Measurements from ENCODE around the gene GAS2.

GAS2 gene

DNA sequence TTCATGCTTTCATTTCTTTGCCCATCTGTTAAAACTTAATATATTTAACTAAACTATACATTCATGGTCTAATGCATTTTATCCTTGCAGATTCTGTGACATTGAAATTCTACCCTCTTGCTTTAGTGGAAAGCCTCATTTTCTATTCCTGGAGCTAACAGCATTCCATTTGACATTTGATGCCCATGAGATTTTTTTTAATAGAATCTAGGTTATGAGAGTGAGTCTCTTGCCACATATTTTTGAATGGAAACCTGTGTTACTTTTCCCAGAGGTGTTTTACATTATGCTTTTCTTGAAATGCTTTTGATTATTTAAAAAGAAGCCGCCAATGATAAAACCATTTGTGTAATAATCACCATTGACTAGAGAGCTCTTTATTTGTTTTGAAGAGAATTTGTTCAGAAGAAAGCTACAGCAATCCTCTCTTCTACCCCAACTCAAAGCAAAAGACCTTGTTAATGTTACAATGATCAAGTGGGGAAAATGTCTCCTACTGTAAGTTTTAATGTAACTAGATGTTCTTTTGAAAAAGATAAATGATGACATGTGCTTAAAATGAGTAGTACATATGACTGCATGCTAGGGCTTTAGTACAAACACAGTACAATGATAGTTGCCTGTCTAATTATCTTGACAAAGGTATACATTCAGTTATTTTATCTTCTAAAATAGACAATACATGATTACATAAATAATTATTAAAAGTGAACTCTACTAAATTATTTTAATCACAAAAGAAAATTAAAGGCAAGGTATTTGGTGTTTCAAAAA, 67.3 kb downstream of the GAS2 start:
- Histone ChIP-seq H3K27ac (replicated peaks; ENCODE audit: low read length) (no peak overlapping the region), H3K36me3 (replicated peaks in 1 of 2; ENCODE audit: control insufficient read depth in 2 of 2, insufficient read depth in 2 of 2, low read length in 2 of 2) (no peaks in the 10 kb centered on the region)

GRCh38 chr11:22734628-22735345, 68.4 kb downstream of the GAS2 start:
- no peak overlapping the region for H2BK5ac ChIP-seq (ENCODE audit: low read length)
- H3K9me3 ChIP-seq (replicated peaks in 1 of 2; ENCODE audit: control insufficient read depth in 2 of 2, insufficient read depth in 1 of 2, low read depth in 1 of 2, low read length in 2 of 2), result no peaks in the 10 kb centered on the region
- H3K18ac ChIP-seq (ENCODE audit: low read length), result no peak overlapping the region
- H3K4me1 ChIP-seq (ENCODE audit: control insufficient read depth in 2 of 2, insufficient read depth in 1 of 2, low read depth in 1 of 2, low read length in 2 of 2), result no peaks in the 10 kb centered on the region
- no peak overlapping the region for H3K4me2 ChIP-seq (ENCODE audit: insufficient read depth, low read length, poor library complexity, severe bottlenecking)
- no peak overlapping the region for H3K4me3 ChIP-seq (ENCODE audit: low read length in 2 of 2)
- H3K27ac ChIP-seq (replicated peaks; ENCODE audit: low read length), result no peak overlapping the region
- H2BK15ac ChIP-seq (ENCODE audit: low read length), result no peak overlapping the region
- H2AFZ ChIP-seq (ENCODE audit: low read length), result no peak overlapping the region
- WGBS, 2 donors (ENCODE audit: extremely low coverage in 2 of 2, insufficient read length in 2 of 2, insufficient replicate concordance in 1 of 2), result no CpG with 5 or more reads among the region's 2 CpGs
- no peak overlapping the region for H2AK5ac ChIP-seq (ENCODE audit: low read depth, low read length)
- H3K14ac ChIP-seq (ENCODE audit: low read length), result no peak overlapping the region
- no peak overlapping the region for H2BK120ac ChIP-seq (ENCODE audit: low read depth, low read length)
- H3K4ac ChIP-seq (ENCODE audit: low read length), result no peak overlapping the region
- H3K79me1 ChIP-seq (ENCODE audit: low read depth, low read length), result no peaks in the 10 kb centered on the region
- H3K36me3 ChIP-seq (replicated peaks in 1 of 2; ENCODE audit: control insufficient read depth in 2 of 2, insufficient read depth in 2 of 2, low read length in 2 of 2), result no peaks in the 10 kb centered on the region
- no peak overlapping the region for H3K9ac ChIP-seq (ENCODE audit: low read depth, low read length, poor library complexity)
- H4K8ac ChIP-seq (ENCODE audit: low read depth, low read length), result no peak overlapping the region
- no peak for DNase-seq (ENCODE audit: low spot score)
- no peak overlapping the region for H3K23ac ChIP-seq (ENCODE audit: low read depth, low read length, poor library complexity)
- no peak overlapping the region for H2BK12ac ChIP-seq (ENCODE audit: low read length)
- no peak overlapping the region for H4K91ac ChIP-seq (ENCODE audit: low read depth, low read length, poor library complexity)
- H3K27me3 ChIP-seq (ENCODE audit: control insufficient read depth in 3 of 3, insufficient read depth in 3 of 3, low read depth in 1 of 3, low read length in 3 of 3), result no peaks in the 10 kb centered on the region

More for the DNA sequence above, 67.3 kb downstream of the GAS2 start:
- Histone ChIP-seq H3K4me3 (ENCODE audit: low read length in 2 of 2) (no peak overlapping the region), H3K79me1 (ENCODE audit: low read depth, low read length) (no peaks in the 10 kb centered on the region), H3K4me1 (ENCODE audit: control insufficient read depth in 2 of 2, insufficient read depth in 1 of 2, low read depth in 1 of 2, low read length in 2 of 2) (peaks cover 0 to 8% of the 10 kb centered on the region in 2 donors), H4K91ac (ENCODE audit: low read depth, low read length, poor library complexity) (no peak overlapping the region), H3K4ac (ENCODE audit: low read length) (no peak overlapping the region), H2AK5ac (ENCODE audit: low read depth, low read length) (no peak overlapping the region), H2BK15ac (ENCODE audit: low read length) (no peak overlapping the region), H2BK5ac (ENCODE audit: low read length) (no peak overlapping the region), H3K18ac (ENCODE audit: low read length) (no peak overlapping the region), H2BK120ac (ENCODE audit: low read depth, low read length) (no peak overlapping the region), H3K9ac (ENCODE audit: low read depth, low read length, poor library complexity) (no peak overlapping the region), H3K27me3 (ENCODE audit: control insufficient read depth in 3 of 3, insufficient read depth in 3 of 3, low read depth in 1 of 3, low read length in 3 of 3) (no peaks in the 10 kb centered on the region), H3K4me2 (ENCODE audit: insufficient read depth, low read length, poor library complexity, severe bottlenecking) (no peak overlapping the region), H3K23ac (ENCODE audit: low read depth, low read length, poor library complexity) (no peak overlapping the region), H3K14ac (ENCODE audit: low read length) (no peak overlapping the region), H2BK12ac (ENCODE audit: low read length) (no peak overlapping the region), H2AFZ (ENCODE audit: low read length) (no peak overlapping the region), H4K8ac (ENCODE audit: low read depth, low read length) (no peak overlapping the region), H3K9me3 (replicated peaks in 1 of 2; ENCODE audit: control insufficient read depth in 2 of 2, insufficient read depth in 1 of 2, low read depth in 1 of 2, low read length in 2 of 2) (no peaks in the 10 kb centered on the region)
- DNase-seq (ENCODE audit: low spot score), result no peak
- WGBS, 2 donors (ENCODE audit: extremely low coverage in 2 of 2, insufficient read length in 2 of 2, insufficient replicate concordance in 1 of 2), result no CpG with 5 or more reads among the region's 1 CpG

GRCh38 chr11:22742157-22742613, 75.8 kb downstream of the GAS2 start:
- H4K8ac ChIP-seq (ENCODE audit: low read depth, low read length), result no peak overlapping the region
- no peak overlapping the region for H3K23ac ChIP-seq (ENCODE audit: low read depth, low read length, poor library complexity)
- H3K27me3 ChIP-seq (ENCODE audit: control insufficient read depth in 3 of 3, insufficient read depth in 3 of 3, low read depth in 1 of 3, low read length in 3 of 3), result no peaks in the 10 kb centered on the region
- no peak overlapping the region for H3K4ac ChIP-seq (ENCODE audit: low read length)
- no CpG with 5 or more reads among the region's 2 CpGs for WGBS, 2 donors (ENCODE audit: extremely low coverage in 2 of 2, insufficient read length in 2 of 2, insufficient replicate concordance in 1 of 2)
- no peaks in the 10 kb centered on the region for H3K4me1 ChIP-seq (ENCODE audit: control insufficient read depth in 2 of 2, insufficient read depth in 1 of 2, low read depth in 1 of 2, low read length in 2 of 2)
- no peak overlapping the region for H3K4me2 ChIP-seq (ENCODE audit: insufficient read depth, low read length, poor library complexity, severe bottlenecking)
- no peak overlapping the region for H2BK5ac ChIP-seq (ENCODE audit: low read length)
- no peak overlapping the region for H3K4me3 ChIP-seq (ENCODE audit: low read length in 2 of 2)
- no peak overlapping the region for H2BK15ac ChIP-seq (ENCODE audit: low read length)
- H4K91ac ChIP-seq (ENCODE audit: low read depth, low read length, poor library complexity), result no peak overlapping the region
- H2BK120ac ChIP-seq (ENCODE audit: low read depth, low read length), result no peak overlapping the region
- no peak overlapping the region for H3K14ac ChIP-seq (ENCODE audit: low read length)
- H3K27ac ChIP-seq (replicated peaks; ENCODE audit: low read length), result no peak overlapping the region
- H2AFZ ChIP-seq (ENCODE audit: low read length), result peak overlapping the region; percentile 36
- no peak overlapping the region for H2BK12ac ChIP-seq (ENCODE audit: low read length)
- H3K18ac ChIP-seq (ENCODE audit: low read length), result no peak overlapping the region
- no peaks in the 10 kb centered on the region for H3K9me3 ChIP-seq (replicated peaks in 1 of 2; ENCODE audit: control insufficient read depth in 2 of 2, insufficient read depth in 1 of 2, low read depth in 1 of 2, low read length in 2 of 2)
- DNase-seq (ENCODE audit: low spot score), result no peak
- H3K79me1 ChIP-seq (ENCODE audit: low read depth, low read length), result no peaks in the 10 kb centered on the region
- H3K9ac ChIP-seq (ENCODE audit: low read depth, low read length, poor library complexity), result no peak overlapping the region
- H2AK5ac ChIP-seq (ENCODE audit: low read depth, low read length), result no peak overlapping the region
- H3K36me3 ChIP-seq (replicated peaks in 1 of 2; ENCODE audit: control insufficient read depth in 2 of 2, insufficient read depth in 2 of 2, low read length in 2 of 2), result no peaks in the 10 kb centered on the region

DNA sequence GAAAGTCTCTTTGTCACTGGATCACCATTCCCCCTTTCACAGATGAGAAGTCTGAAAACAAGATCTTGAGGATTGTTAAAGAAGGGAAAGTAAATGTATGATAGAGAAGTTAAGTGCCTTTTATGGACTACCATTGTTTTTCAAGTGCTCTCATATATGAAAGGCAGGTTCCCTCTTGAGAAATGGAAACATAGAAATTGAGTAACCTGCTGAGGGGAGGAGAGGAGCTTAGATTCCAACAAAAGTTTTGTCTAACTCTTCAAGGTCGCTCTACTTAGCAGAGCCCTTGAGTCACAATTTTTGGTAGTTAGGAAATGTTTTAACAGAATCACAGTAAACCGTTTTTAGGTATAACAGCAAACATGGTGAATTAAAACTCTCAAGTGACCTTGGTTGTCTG, 83.1 kb downstream of the GAS2 start:
- Histone ChIP-seq H3K27ac (replicated peaks; ENCODE audit: low read length) (no peak overlapping the region), H4K8ac (ENCODE audit: low read depth, low read length) (no peak overlapping the region), H2BK15ac (ENCODE audit: low read length) (no peak overlapping the region), H3K4me1 (ENCODE audit: control insufficient read depth in 2 of 2, insufficient read depth in 1 of 2, low read depth in 1 of 2, low read length in 2 of 2) (peaks cover 0 to 1% of the 10 kb centered on the region in 2 donors), H3K79me1 (ENCODE audit: low read depth, low read length) (no peaks in the 10 kb centered on the region), H3K9me3 (replicated peaks in 1 of 2; ENCODE audit: control insufficient read depth in 2 of 2, insufficient read depth in 1 of 2, low read depth in 1 of 2, low read length in 2 of 2) (no peaks in the 10 kb centered on the region), H3K23ac (ENCODE audit: low read depth, low read length, poor library complexity) (no peak overlapping the region), H2BK120ac (ENCODE audit: low read depth, low read length) (no peak overlapping the region), H3K4me3 (ENCODE audit: low read length in 2 of 2) (no peak overlapping the region), H3K14ac (ENCODE audit: low read length) (no peak overlapping the region), H3K27me3 (ENCODE audit: control insufficient read depth in 3 of 3, insufficient read depth in 3 of 3, low read depth in 1 of 3, low read length in 3 of 3) (no peaks in the 10 kb centered on the region), H3K4ac (ENCODE audit: low read length) (no peak overlapping the region), H3K9ac (ENCODE audit: low read depth, low read length, poor library complexity) (no peak overlapping the region), H2AFZ (ENCODE audit: low read length) (no peak overlapping the region), H2BK5ac (ENCODE audit: low read length) (no peak overlapping the region), H3K18ac (ENCODE audit: low read length) (no peak overlapping the region), H2BK12ac (ENCODE audit: low read length) (no peak overlapping the region), H3K36me3 (replicated peaks in 1 of 2; ENCODE audit: control insufficient read depth in 2 of 2, insufficient read depth in 2 of 2, low read length in 2 of 2) (no peaks in the 10 kb centered on the region), H3K4me2 (ENCODE audit: insufficient read depth, low read length, poor library complexity, severe bottlenecking) (no peak overlapping the region), H2AK5ac (ENCODE audit: low read depth, low read length) (no peak overlapping the region), H4K91ac (ENCODE audit: low read depth, low read length, poor library complexity) (no peak overlapping the region)
- no CpG with 5 or more reads among the region's 2 CpGs for WGBS, 2 donors (ENCODE audit: extremely low coverage in 2 of 2, insufficient read length in 2 of 2, insufficient replicate concordance in 1 of 2)
- no peak for DNase-seq (ENCODE audit: low spot score)

Measured in neuronal stem cell (in vitro differentiated cells).